Measurements from ENCODE around the gene FIP1L1. TPM values are rescaled to one million over a fixed set of nuclear protein-coding genes. Genes with fewer than 3 reads are reported as not detected.

FIP1L1 gene
- 30.8 to 37.6 TPM (median 34.7 TPM) in 5 replicates for total RNA-seq (2022; extraction: Qiagen RNA extraction)

GRCh38 chr4:53377319-53378170, at the start of gene FIP1L1:
Gene FIP1L1 (plus strand): TSS chr4:53377641. CDS start chr4:53377839, 198 bp downstream.

GRCh38 chr4:53365486-53366300, 11.7 kb upstream of the FIP1L1 start, which contains the start of gene SCFD2:
Gene SCFD2 (minus strand): TSS chr4:53366061.

Other genes starting within 250 kb of the FIP1L1 start
- gene SCFD2, start 11.6 kb upstream of the FIP1L1 start, total RNA-seq (2022; extraction: Qiagen RNA extraction) = 5.5 to 7.3 TPM (median 7.1 TPM) in 5 replicates
- gene LNX1, start 213.8 kb downstream of the FIP1L1 start, total RNA-seq (2022; extraction: Qiagen RNA extraction) = 0.04 to 0.08 TPM in 2 of 5 replicates, not detected in the others